Adrenal gland (tissue), 12 donors: Measurements from ENCODE around the gene ZBTB39. TPM values are rescaled to one million over a fixed set of nuclear protein-coding genes. Genes with fewer than 3 reads are reported as not detected.

Source experiments
- DNase-seq, 7 donors: peaks; one replicate each; pipeline ENCODE4 v3.0.0-alpha.2; 2019 to 2020
- H3K27ac ChIP-seq, 5 donors: fragments of 200-600 bp; sonication (generic) in 4 of 5; 1 replicate in 3 of 5; 2 replicates in 2 of 5; pipeline versions ENCODE4 v1.5.1 to v1.8.0; 2016 to 2020; ENCODE audit warnings: mild to moderate bottlenecking in 1 of 5
- H3K27me3 ChIP-seq: fragments of 200-600 bp; 2 replicates; pipeline ENCODE4 v1.8.0; 2021
- H3K36me3 ChIP-seq, 2 donors: fragments of 200-600 bp; replicated peaks in 1 of 2; 1 replicate in 1 of 2; 2 replicates in 1 of 2; pipeline versions ENCODE4 v1.5.1 to v1.8.0; 2018 to 2022
- H3K4me1 ChIP-seq, 2 donors: fragments of 200-600 bp; replicated peaks in 1 of 2; 1 replicate in 1 of 2; 2 replicates in 1 of 2; pipeline versions ENCODE4 v1.5.1 to v1.8.0; 2018 to 2021
- H3K4me3 ChIP-seq, 4 donors: fragments of 200-600 bp; sonication (generic) in 3 of 4; one replicate each; pipeline ENCODE4 v1.5.1; 2016 to 2018
- H3K9me3 ChIP-seq, 3 donors: fragments of 200-600 bp; sonication (generic) in 1 of 3; replicated peaks in 1 of 3; 1 replicate in 2 of 3; 2 replicates in 1 of 3; pipeline versions ENCODE4 v1.5.1 to v1.8.0; 2016 to 2021
- CTCF ChIP-seq, 6 experiments: fragments of 450-650 bp in 4 of 6; fragments of 200-600 bp in 2 of 6; sonication (generic) in 1 of 6; IDR thresholded peaks; 1 replicate in 5 of 6; 2 replicates in 1 of 6; pipeline versions ENCODE4 v1.5.1 to v1.8.0; 2016 to 2021; ENCODE audit warnings: antibody characterized with exemption in 6 of 6, mild to moderate bottlenecking in 2 of 6, moderate library complexity in 1 of 6
- POLR2A ChIP-seq, 2 donors: fragments of 450-650 bp; IDR thresholded peaks; one replicate each; pipeline ENCODE4 v1.6.1; 2017; ENCODE audit warnings: antibody characterized with exemption in 2 of 2, mild to moderate bottlenecking in 2 of 2, moderate library complexity in 1 of 2
- WGBS, 4 donors: extraction: QIAGEN DNeasy Blood & Tissue Kit in 2 of 4; methylation state at CpG; one replicate each; pipeline versions ENCODE4 v1.1.5 to v1.1.7; 2013 to 2017; 5-methylcytosine and 5-hydroxymethylcytosine counted together
- intact Hi-C, 2 donors: fragments of 100-400 bp; cut with DNase I; formaldehyde crosslinking; loops; one replicate each; pipeline versions ENCODE4 v1.14.1 to v1.15.0; 2022 to 2023
- polyA plus RNA-seq, 3 donors: library from polyadenylated mRNA; stranded (reverse); fragments of 200-250 nt in 2 of 3; fragments of 350-450 nt in 1 of 3; fragmentation: Illumina TruSeq in 1 of 3; extraction: RNeasy Lipid Tissue Mini Kit (QIAGEN cat#74804) in 1 of 3; gene quantifications; one replicate each; pipeline ENCODE4 v1.2.3, GENCODE V29; 2013 to 2014
- total RNA-seq, 9 donors: library from RNA; depleted of rRNA in 4 of 9; stranded (reverse); fragments of >200 nt in 4 of 9; fragments of 120-200 nt in 1 of 9; fragmentation: NEBNext Ultra II Directional in 1 of 9; extraction: Animal tissue kit (Norgen Biotek cat#: 25700) in 1 of 9; gene quantifications; one replicate each; pipeline versions ENCODE4 v1.1.0 to v1.2.4, GENCODE V29; 2013 to 2023
- donor health status: healthy with polysubstance abuse.
- donor health status: Bipolar disorder and iron deficiency.
- donor health status: DM: yes; HTN: yes; CAD: no.
- donor health status: DM: no; HTN: no; CAD: no.
- donor health status: DM: no; HTN: no; CAD: no.
- donor health status: DM: yes; HTN: yes; CAD: no.

ZBTB39 gene
- total and polyA plus RNA-seq, 12 donors, result 1.4 to 6.0 (median 3.9) TPM

GRCh38 chr12:57037264-57037663, 30.9 kb upstream of the ZBTB39 start:
- intact Hi-C loops, result no loop called here
- Histone ChIP-seq H3K4me1 (no peaks in the 10 kb centered on the region), H3K27ac (no peak overlapping the region), H3K4me3 (no peak overlapping the region), H3K36me3 (no peaks in the 10 kb centered on the region), H3K27me3 (no peaks in the 10 kb centered on the region), H3K9me3 (no peaks in the 10 kb centered on the region)
- WGBS, 4 donors, result 79 to 91% (median 83%) methylated on average over 3 of the region's 3 CpGs
- DNase-seq, result no peak
- TF ChIP-seq POLR2A (IDR thresholded peaks at IDR 0.05), result no peak
- TF ChIP-seq CTCF (IDR thresholded peaks at IDR 0.05), result no peak

- Histone ChIP-seq H3K36me3 (no peaks in the 10 kb centered on the region), H3K27me3 (no peaks in the 10 kb centered on the region), H3K27ac (no peak overlapping the region), H3K9me3 (no peaks in the 10 kb centered on the region), H3K4me3 (no peak overlapping the region), H3K4me1 (no peaks in the 10 kb centered on the region)
- TF ChIP-seq CTCF (IDR thresholded peaks at IDR 0.05) (no peak), POLR2A (IDR thresholded peaks at IDR 0.05) (no peak)
- DNase-seq, result no peak
- whole genome bisulfite sequencing, 4 donors, result 87 to 97% (median 91%) methylated on average over 3 of the region's 3 CpGs
- intact Hi-C loops, result no loop called here
These were observed 27.1 kb upstream of the ZBTB39 start for GRCh38 chr12:57033431-57033830.

GRCh38 chr12:57031789-57032188, 25.4 kb upstream of the ZBTB39 start:
- no peak for DNase-seq
- Histone ChIP-seq H3K4me1 (no peaks in the 10 kb centered on the region), H3K27ac (no peak overlapping the region), H3K27me3 (no peaks in the 10 kb centered on the region), H3K4me3 (no peak overlapping the region), H3K9me3 (no peaks in the 10 kb centered on the region), H3K36me3 (no peaks in the 10 kb centered on the region)
- no peak for TF ChIP-seq CTCF (IDR thresholded peaks at IDR 0.05)
- no peak for TF ChIP-seq POLR2A (IDR thresholded peaks at IDR 0.05)
- intact Hi-C loops, result no loop called here
- 78 to 88% (median 86%) methylated on average over 7 of the region's 7 CpGs for WGBS, 4 donors

- intact Hi-C loops, result no loop called here
- WGBS, 4 donors, result 44 to 71% (median 60%) methylated on average over 2 of the region's 2 CpGs
- Histone ChIP-seq H3K4me1 (no peaks in the 10 kb centered on the region), H3K27me3 (no peaks in the 10 kb centered on the region), H3K9me3 (no peaks in the 10 kb centered on the region), H3K4me3 (no peak overlapping the region), H3K36me3 (no peaks in the 10 kb centered on the region), H3K27ac (no peak overlapping the region)
- TF ChIP-seq CTCF (IDR thresholded peaks at IDR 0.05) (no peak), POLR2A (IDR thresholded peaks at IDR 0.05) (no peak)
- DNase-seq, result no peak
These were observed 24.9 kb upstream of the ZBTB39 start for GRCh38 chr12:57031138-57031725.
